COLO668 (cell line): ENCODE measurements around the gene PTPRQ.
"Not testable (repeated sequence)": the region's sequence is repeated elsewhere in the genome, so short reads cannot be mapped to it uniquely, and the experiment has no call there.

ENCODE experiments used
- DNase-seq: peaks from one replicate; lab custom pipeline; 2025; ENCODE audit not compliant: unreplicated experiment; lab: John Stamatoyannopoulos, UW

PTPRQ gene

GRCh38 chr12:80636832-80637231, 192.8 kb downstream of the PTPRQ start:
- no peak for DNase-seq

- DNase-seq: no peak
Observed at GRCh38 chr12:80641936-80642335, 197.9 kb downstream of the PTPRQ start.

- DNase-seq: no peak
Observed at GRCh38 chr12:80643961-80644360, 199.9 kb downstream of the PTPRQ start.

- DNase-seq: no peak
Observed at GRCh38 chr12:80648881-80649280, 204.8 kb downstream of the PTPRQ start.

- no peak for DNase-seq
Observed at GRCh38 chr12:80655751-80656150, 211.7 kb downstream of the PTPRQ start.

GRCh38 chr12:80659512-80660063, 215.6 kb downstream of the PTPRQ start:
- no peak for DNase-seq

- DNase-seq: no peak
Observed at GRCh38 chr12:80662586-80662985, 218.6 kb downstream of the PTPRQ start.

GRCh38 chr12:80670214-80670613, 226.2 kb downstream of the PTPRQ start:
- no peak for DNase-seq

- DNase-seq: not testable (repeated sequence)
Observed at GRCh38 chr12:80676042-80676636, 232.1 kb downstream of the PTPRQ start.

GRCh38 chr12:80676856-80677255, 232.8 kb downstream of the PTPRQ start:
- no peak for DNase-seq

GRCh38 chr12:80677994-80678393, 234.0 kb downstream of the PTPRQ start:
- no peak for DNase-seq

- no peak for DNase-seq
Observed at GRCh38 chr12:80679346-80680131, 235.5 kb downstream of the PTPRQ start.

- no peak for DNase-seq
Observed at GRCh38 chr12:80681287-80681686, 237.3 kb downstream of the PTPRQ start.

- DNase-seq: no peak
Observed at GRCh38 chr12:80681786-80682185, 237.8 kb downstream of the PTPRQ start.

- no peak for DNase-seq
Observed at GRCh38 chr12:80684077-80684495, 240.1 kb downstream of the PTPRQ start.

- no peak for DNase-seq
Observed at GRCh38 chr12:80690090-80690489, 246.1 kb downstream of the PTPRQ start.

GRCh38 chr12:80690513-80690912, 246.5 kb downstream of the PTPRQ start:
- no peak for DNase-seq

- no peak for DNase-seq
Observed at GRCh38 chr12:80692114-80692513, 248.1 kb downstream of the PTPRQ start.

GRCh38 chr12:80697270-80697887, 253.3 kb downstream of the PTPRQ start:
- no peak for DNase-seq

GRCh38 chr12:80698256-80698655, 254.2 kb downstream of the PTPRQ start:
- no peak for DNase-seq

GRCh38 chr12:80698847-80699542, 255.0 kb downstream of the PTPRQ start:
- DNase-seq: no peak
